GM20000 (cell line): ENCODE measurements around the gene GPR171.

Experiments used
- DNase-seq: peaks from one replicate; pipeline ENCODE4 v3.0.0; 2012; ENCODE audit warnings: low spot score
- TF ChIP-seq, protein P1 (sequence below): IDR thresholded peaks from 2 replicates; pipeline ENCODE4 v1.5.1; 2012; ENCODE audit warnings: mild to moderate bottlenecking, control low read depth; ENCODE audit errors: extremely low read depth, missing control alignments

GPR171 gene

DNA sequence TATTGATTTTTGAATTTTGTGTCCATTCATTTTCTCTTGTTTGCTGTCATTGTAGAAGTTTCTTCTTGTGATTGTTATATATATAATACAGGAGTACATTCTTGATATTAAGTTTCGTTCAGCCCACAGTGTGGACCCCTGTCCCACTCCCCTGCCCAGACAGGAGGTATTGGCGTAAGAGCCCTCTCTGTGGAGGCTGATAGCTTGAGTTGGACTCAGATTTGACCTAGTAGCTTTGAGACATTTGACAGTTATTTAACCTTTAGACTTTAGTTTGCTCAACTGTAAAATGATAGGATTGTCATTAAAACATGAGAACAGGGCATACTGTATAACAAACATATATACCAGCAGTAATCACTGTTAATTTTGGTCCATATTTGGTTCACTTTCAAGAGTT is 27.1 kb downstream of the GPR171 start:
- TF ChIP-seq, protein P1, sequence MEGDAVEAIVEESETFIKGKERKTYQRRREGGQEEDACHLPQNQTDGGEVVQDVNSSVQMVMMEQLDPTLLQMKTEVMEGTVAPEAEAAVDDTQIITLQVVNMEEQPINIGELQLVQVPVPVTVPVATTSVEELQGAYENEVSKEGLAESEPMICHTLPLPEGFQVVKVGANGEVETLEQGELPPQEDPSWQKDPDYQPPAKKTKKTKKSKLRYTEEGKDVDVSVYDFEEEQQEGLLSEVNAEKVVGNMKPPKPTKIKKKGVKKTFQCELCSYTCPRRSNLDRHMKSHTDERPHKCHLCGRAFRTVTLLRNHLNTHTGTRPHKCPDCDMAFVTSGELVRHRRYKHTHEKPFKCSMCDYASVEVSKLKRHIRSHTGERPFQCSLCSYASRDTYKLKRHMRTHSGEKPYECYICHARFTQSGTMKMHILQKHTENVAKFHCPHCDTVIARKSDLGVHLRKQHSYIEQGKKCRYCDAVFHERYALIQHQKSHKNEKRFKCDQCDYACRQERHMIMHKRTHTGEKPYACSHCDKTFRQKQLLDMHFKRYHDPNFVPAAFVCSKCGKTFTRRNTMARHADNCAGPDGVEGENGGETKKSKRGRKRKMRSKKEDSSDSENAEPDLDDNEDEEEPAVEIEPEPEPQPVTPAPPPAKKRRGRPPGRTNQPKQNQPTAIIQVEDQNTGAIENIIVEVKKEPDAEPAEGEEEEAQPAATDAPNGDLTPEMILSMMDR, result no peak
- no peak for DNase-seq

DNA sequence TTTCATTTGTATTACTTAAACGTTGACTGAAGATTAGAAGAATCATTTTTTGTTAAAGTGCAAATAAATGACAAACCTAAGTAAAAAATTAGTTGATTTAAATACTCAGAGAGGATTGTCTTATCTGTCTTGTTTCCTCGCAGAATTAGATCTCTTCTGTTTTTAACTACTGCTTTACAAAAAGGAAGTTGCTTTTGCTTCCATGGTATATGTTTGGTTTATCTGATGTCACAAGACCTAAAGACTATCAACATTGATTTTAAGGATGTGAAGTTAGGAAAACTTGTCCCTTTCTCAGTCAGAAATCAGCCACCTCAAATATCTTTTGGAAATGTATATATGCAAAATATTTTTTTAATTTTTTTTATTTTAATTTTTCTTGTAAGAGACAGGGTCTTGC is 28.7 kb downstream of the GPR171 start:
- TF ChIP-seq, protein P1, result no peak

DNA sequence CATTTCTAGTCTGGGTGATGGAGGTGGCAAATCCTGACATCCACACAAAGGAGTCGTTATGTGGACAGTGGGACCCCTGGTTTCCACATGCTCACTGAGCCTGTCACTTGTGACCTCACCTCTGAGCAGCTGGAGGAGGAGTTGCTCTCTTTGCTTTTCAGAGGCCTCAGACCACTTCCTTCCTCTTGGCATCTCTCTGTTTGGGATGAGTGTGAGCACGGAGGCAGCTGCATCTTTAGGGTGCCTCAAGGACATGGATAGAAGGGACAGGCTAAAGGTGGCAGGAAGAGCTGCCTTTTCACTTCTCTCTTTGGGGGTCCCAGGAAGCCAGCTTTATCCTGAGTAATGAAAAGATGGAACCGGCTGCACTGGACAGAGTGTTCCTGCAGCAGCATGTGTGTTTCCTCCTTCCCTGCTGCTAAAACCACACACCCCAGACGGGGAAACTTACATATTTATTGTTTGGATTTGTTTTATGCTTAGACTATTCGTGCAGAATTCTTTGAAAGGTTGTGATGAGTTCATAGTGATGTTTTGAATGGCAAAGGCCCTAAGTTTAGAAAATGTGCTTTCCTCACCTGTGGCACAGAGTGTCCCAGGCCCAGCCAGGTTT is 31.8 kb downstream of the GPR171 start:
- TF ChIP-seq, protein P1, result no peak
- DNase-seq, result peak; percentile 15

More for the DNA sequence above, 28.7 kb downstream of the GPR171 start:
- DNase-seq, result no peak

DNA sequence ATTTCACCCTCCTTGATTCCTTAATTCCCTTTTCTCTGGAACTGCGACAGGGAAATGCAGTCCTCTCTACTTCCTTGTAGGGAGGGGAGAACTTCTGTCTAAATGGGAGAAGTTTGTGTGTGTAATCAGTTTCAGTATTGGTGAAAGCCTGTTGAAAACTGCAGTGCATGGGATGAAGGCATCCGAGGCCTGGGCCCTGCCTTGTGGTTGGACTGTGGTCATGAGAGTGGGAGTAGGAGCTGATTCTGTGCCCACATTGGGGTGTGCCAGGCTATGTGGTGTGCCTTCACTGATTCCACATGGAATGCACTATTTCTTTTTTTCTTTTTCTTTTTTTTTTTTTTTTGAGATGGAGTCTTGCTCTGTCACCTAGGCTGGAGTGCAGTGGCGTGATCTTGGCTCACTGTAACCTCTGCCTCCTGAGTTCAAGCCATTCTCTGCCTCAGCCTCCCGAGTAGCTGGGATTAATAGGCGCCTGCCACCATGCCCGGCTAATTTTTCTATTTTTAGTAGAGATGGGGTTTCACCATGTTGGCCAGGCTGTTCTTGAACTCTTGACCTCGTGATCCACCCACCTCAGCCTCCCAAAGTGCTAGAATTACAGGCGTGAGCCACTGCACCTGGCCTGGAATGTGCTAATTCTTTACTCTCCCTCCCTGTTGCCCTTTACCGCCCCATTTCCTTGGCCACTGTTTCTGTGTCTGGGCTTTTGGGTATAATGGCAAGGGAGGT is 32.9 kb downstream of the GPR171 start:
- DNase-seq, result peak; percentile 14

DNA sequence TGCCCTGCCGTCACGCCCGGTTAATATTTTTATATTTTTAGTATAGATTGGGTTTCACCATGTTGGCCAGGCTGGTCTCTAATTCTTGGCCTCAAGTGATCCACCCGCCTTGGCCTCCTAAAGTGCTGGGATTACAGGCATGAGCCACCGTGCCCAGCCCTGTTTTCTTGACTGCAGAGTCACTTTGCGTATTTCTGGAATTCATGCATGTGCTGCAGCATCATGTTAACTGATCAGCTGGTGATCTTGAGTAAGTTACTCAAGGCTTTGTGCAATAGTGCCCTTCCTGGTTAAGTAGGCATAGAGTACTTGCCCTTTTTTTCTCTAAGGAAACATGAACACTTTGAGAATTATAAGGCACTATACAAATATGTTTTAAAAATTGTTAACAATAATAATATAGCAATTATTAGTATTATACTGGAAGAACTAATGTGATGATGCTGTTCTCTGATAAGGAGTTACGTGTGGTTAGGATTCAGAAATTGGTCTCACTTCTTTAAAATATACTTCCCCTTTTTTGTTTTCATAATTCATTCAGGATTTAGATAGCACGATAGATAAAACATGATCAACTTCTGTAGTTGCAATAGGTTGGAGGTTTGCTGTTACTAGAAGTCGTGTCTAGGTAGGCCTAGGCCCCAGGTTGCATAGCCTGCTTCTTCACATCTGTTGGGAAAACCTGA is 33.6 kb downstream of the GPR171 start:
- DNase-seq, result peak; percentile 10
- TF ChIP-seq, protein P1, result no peak

DNA sequence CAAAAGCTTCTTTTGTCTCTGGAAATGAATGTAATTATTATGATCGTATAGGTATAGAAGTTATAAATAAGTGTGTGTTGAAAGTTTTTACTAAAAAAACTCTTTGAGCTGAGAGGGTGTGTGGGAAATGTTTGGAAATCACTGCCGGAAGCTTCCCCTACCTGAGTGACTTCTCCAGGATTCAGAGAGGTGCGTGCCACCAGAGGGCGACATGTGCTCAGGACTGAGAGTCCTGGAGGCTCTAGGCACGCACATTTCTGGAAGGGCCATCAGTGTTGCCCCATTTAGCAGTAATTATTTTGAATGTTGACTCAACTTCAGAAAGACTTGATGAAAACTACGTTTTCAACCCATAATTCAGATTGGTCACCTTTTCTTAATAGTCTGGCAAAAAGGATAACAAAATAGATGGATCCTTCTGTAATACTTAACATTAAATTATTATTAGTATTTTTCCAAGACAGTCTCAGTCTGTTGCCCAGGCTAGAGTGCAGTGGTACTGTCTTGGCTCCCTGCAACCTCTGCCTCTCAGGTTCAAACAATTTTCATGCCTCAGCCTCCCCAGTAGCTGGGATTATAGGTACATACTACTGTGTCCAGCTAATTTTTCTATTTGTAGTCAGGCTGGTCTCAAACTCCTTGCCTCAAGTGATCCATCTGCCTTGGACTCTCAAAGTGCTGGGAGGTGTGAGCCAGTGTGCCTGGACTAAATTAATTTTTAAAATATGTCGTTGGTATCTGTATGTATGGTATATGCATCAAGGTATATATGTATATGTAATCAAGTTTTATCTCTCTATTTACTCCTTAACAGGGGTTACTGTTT is 34.5 kb downstream of the GPR171 start:
- peak; percentile 66 for DNase-seq
- TF ChIP-seq, protein P1, result peak; percentile 93

DNA sequence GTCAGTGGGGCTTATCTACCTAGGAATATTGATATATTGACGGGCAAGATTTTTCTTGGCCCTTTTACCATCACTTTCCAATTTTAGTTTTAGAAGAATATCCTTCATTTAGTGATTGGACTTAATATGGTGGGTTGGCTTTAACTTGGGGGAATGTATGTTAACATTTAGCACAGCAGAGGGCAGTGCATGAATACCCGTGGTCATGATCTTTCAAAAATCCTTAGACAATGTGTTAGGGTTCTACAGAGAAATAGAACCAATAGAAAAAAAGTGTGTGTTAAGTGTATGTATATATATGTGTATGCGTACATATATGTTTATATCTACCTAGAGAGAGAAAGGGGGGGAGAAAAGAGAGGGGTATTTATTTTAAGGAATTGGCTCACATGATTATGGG is 36.9 kb downstream of the GPR171 start:
- TF ChIP-seq, protein P1, result no peak
- no peak for DNase-seq
